ES-I3 (cell line): ENCODE data around the gene AMY2A.
"Not testable (repeated sequence)": the region's sequence is repeated elsewhere in the genome, so short reads cannot be mapped to it uniquely, and the experiment has no call there.

Source experiments
- H3K36me3 ChIP-seq: 2 replicates; pipeline ENCODE4 v1.6.1; 2013; ENCODE audit warnings: mild to moderate bottlenecking, low read length, control low read depth, moderate library complexity; ENCODE audit not compliant: insufficient read depth
- H3K4me1 ChIP-seq: 2 replicates; pipeline ENCODE4 v1.6.1; 2013; ENCODE audit warnings: mild to moderate bottlenecking, control low read depth, low read length; ENCODE audit not compliant: insufficient read depth
- H3K9ac ChIP-seq: 2 replicates; pipeline ENCODE4 v1.6.1; 2013; ENCODE audit warnings: low read depth, mild to moderate bottlenecking, low read length, moderate library complexity
- H3K9me3 ChIP-seq: 2 replicates; pipeline ENCODE4 v1.6.1; 2013; ENCODE audit warnings: mild to moderate bottlenecking, low read length, moderate library complexity; ENCODE audit not compliant: control insufficient read depth, insufficient read depth

AMY2A gene

DNA sequence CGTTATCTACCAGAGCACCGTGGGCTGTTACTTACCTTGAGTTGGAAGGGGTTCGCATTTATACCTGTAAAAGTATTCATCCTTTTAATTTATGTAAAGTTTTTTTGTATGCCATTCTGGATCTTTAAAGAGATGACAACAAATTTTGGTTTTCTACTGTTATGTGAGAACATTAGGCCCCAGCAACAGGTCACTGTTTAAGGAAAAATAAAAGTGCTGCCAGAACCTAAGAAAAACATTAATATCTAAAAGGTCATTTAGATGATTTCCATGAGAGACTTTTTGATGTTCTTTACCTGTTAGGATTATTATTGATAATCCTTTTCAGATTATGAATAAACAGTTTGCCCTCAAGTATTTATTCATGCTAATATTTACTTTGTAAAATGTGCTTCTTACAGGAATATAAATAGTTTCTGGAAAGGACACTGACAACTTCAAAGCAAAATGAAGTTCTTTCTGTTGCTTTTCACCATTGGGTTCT is at the start of gene AMY2A:
Gene AMY2A, plus strand, starts transcription at position 434 of the 484 bp plus-strand sequence. Its CDS starts 14 bp downstream, at position 448.
- H3K36me3 ChIP-seq, H3K4me1 ChIP-seq: not testable (repeated sequence)

DNA sequence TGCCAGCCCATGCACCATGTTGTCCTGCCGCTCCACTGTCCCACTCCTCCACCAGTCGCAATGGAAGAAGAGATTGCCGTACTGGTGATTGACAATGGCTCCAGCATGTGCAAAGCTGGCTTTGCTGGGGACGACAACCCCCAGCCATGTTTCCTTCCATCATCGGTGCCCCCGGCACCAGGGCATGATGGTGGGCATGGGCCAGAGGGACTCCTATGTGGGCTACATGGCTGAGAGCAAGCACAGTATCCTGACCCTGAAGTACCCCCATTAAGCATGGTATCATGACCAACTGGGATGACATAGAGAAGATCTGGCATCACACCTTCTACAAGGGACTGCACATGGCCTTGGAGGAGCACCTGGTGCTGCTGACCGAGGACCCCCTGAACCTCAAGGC is 47.7 kb upstream of the AMY2A start:
- no peak overlapping the region for H3K9ac ChIP-seq
- no peaks in the 10 kb centered on the region for H3K36me3 ChIP-seq
- no peaks in the 10 kb centered on the region for H3K4me1 ChIP-seq
- H3K9me3 ChIP-seq, result no peaks in the 10 kb centered on the region

More for the DNA sequence above, at the start of gene AMY2A:
- H3K9ac ChIP-seq, H3K9me3 ChIP-seq: not testable (repeated sequence)

DNA sequence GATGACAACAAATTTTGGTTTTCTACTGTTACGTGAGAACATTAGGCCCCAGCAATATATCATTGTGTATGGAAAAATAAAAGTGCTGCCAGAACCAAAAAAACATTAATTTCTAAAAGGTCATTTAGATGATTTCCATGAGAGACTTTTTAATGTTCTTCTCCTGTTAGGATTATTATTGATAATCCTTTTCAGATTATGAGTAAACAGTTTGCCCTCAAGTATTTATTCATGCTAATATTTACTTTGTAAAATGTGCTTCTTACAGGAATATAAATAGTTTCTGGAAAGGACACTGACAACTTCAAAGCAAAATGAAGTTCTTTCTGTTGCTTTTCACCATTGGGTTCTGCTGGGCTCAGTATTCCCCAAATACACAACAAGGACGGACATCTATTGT is 45.9 kb upstream of the AMY2A start, which contains the start of gene AMY2B:
Gene AMY2B, plus strand, starts transcription at position 301 of the 400 bp plus-strand sequence. Its CDS starts 14 bp downstream, at position 315.
- H3K9ac ChIP-seq, H3K36me3 ChIP-seq, H3K4me1 ChIP-seq, H3K9me3 ChIP-seq: not testable (repeated sequence)

DNA sequence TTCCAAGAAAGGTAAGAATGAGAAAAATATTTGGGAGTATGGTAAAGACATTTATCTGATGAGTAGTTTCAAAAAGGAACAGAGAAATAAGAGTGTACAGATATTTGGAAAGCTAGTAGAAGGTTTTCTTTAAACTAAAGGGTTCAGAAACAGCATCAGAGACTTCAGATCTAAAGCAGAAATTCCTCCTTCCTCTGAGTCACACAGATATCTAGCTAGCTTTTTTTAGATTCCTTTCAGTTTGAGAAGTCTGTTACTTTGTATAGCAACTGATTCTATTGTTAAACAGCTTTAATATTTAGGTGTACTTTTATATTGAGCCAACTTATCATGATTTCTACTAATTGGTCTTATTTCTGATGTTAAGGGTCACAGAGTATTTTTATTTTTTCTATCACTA is 41.2 kb upstream of the AMY2A start:
- H3K9ac ChIP-seq, result no peak overlapping the region
- H3K4me1 ChIP-seq, result no peaks in the 10 kb centered on the region
- H3K36me3 ChIP-seq, result no peaks in the 10 kb centered on the region
- H3K9me3 ChIP-seq, result no peaks in the 10 kb centered on the region

DNA sequence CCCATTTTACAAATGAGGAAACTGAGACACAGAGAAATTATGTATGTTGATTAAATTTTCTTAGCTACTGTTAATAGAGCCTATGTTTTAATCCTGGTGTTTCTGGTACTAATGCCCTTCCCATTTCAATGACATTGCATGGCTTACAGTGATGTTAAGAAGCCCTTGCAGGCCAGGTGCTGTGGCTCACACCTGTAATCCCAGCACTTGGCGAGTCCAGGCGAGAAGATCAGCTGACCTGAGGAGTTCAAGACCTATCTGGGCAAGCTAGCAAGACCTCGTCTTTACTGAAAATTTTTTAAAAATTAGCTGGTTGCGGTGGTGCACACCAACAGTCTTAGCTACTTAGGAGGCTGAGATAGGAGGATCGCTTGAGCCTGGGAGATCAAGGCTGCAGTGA is 40.4 kb upstream of the AMY2A start:
- not testable (repeated sequence) for H3K9me3 ChIP-seq, H3K9ac ChIP-seq, H3K4me1 ChIP-seq, H3K36me3 ChIP-seq

DNA sequence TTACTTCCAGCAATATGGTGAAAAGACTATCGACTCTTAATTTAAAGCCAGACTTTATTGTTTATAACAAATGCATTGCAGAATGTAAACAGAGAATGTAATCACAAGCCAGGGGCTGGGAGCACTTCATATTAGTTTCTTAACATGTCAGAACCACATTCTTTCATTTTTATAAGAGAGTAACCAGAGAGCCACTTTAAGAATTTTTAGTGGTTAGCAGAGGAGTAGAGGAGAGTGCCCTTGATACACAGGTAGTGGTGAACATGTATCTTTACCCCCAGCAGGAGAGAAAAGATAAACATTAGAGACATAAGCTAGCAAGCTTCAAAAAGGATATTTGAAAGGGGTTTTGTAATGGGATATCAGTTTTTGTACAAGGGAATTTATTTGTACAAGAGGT is 34.8 kb upstream of the AMY2A start:
- Histone ChIP-seq H3K4me1 (no peaks in the 10 kb centered on the region), H3K36me3 (no peaks in the 10 kb centered on the region), H3K9ac (no peak overlapping the region), H3K9me3 (no peaks in the 10 kb centered on the region; the same call in 1 of the 2 replicates)

DNA sequence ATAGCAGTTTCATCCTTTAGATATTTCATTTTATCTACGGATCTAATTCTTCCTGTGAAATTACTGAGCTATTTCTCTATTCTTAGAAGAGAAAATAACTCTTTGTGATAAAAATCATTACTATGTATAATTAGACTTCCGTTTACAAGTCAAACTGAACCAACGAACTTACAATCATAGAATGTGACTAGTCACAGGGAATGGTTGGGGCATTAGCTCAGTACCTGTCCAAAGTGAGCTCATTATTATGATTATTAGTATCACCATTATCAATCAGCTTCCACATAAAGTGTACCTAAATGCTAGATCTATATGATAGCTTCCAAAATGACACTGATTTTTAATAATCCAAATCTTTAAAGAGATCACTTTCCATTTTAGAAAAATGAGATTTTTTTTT is 33.3 kb upstream of the AMY2A start:
- Histone ChIP-seq H3K9ac (no peak overlapping the region), H3K36me3 (no peaks in the 10 kb centered on the region), H3K9me3 (peaks cover 9% of the 10 kb centered on the region; the same call in 1 of the 2 replicates), H3K4me1 (no peaks in the 10 kb centered on the region)

DNA sequence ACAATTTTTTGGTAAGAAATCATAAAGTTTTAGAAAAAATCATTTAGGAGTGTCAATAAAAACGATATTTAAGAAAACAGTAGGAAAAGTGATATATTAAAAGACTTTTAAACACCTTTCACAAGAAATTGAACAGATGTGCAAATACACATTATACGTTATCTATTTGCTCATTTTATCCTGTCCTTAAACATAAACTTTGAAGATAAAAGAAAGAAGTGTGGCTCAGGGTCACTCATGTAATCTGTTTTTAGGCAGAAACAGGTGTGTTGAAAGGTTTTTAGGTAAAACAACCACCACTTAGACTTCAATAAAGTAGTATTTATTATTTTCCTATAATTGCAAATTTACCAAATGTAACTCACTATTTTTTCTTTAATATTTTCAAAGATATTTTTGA is 32.7 kb upstream of the AMY2A start:
- H3K9ac ChIP-seq, result no peak overlapping the region
- peaks cover 9% of the 10 kb centered on the region; the same call in 1 of the 2 replicates for H3K9me3 ChIP-seq
- no peaks in the 10 kb centered on the region for H3K36me3 ChIP-seq
- H3K4me1 ChIP-seq, result no peaks in the 10 kb centered on the region

DNA sequence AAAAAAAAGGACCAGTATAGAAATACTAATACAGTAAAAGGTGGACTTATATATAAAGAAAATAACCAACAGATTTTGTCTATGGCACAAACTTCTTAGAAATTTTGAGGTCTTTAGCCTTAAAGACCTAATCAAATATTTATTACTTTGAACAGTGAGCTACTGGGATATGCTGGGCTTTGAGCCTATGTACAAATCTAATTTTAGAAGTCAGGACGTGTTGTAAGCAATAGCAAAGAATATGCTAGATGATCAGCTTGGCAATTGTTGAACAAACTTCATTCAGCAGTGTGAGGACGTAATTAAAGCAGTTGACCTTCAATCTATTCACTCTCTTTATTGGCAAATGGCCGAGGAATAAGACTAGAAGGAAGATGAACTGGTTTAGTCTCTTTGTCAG is 14.5 kb upstream of the AMY2A start:
- H3K4me1 ChIP-seq, H3K36me3 ChIP-seq, H3K9me3 ChIP-seq, H3K9ac ChIP-seq: not testable (repeated sequence)

DNA sequence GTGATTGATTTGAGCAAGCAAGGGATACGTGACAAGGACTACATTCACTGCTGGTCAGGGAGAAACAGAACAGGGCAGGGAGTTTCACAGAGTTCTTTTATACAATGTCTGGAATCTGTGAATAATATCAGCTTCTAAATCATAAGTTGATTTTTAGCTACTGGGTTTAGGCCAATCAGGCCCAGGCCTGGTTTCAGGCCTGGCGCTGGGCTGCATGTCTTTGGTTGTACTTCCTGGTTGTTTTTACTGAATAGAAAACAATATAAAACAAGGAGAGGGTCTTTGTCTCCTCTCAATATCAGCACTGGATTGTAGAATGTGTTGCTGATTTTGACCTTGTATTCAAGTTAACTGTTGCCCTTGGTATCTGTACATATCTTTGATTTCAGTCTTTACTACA is 865 bp upstream of the AMY2A start:
- Histone ChIP-seq H3K9me3 (no peaks in the 10 kb centered on the region), H3K36me3 (no peaks in the 10 kb centered on the region), H3K9ac (no peak overlapping the region), H3K4me1 (no peaks in the 10 kb centered on the region)

DNA sequence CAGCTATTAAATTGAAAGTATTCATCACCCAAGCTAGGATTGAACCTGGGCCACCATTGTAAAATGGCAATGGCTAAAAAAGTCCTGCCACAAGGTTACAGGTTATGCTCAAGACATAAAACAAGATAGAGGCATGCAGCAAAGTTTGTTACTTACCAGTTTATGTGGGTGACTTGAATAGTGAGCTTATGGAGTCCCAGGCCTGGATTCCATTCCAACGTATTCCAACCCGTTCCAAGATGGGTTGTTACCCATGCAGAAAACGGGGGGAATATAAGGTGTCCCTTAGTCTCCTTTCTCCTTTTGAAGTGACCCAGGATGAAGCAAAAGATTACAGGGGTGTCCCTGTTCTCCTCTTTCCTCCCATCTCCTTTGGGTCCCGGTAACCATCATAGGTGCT is 10.2 kb downstream of the AMY2A start:
- H3K9ac ChIP-seq, H3K9me3 ChIP-seq, H3K36me3 ChIP-seq, H3K4me1 ChIP-seq: not testable (repeated sequence)

DNA sequence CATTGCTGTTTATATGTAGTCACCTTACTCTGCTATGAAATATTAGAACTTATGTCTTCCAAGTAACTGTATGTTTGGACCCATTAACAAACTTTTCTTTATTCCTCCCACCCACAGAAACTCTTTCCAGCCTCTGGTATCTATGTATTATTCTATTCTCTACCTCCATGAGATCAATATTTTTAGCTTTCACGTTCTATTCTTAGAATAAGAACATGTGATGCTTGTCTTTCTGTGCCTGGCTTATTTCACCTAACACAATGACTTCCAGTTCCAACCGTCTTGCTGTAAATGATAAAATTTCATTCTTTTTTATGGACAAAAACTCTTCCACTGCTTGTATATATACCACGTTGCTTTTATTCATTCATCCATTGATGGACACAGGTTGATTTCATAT is 24.0 kb downstream of the AMY2A start:
- H3K36me3 ChIP-seq, H3K9me3 ChIP-seq, H3K4me1 ChIP-seq, H3K9ac ChIP-seq: not testable (repeated sequence)

DNA sequence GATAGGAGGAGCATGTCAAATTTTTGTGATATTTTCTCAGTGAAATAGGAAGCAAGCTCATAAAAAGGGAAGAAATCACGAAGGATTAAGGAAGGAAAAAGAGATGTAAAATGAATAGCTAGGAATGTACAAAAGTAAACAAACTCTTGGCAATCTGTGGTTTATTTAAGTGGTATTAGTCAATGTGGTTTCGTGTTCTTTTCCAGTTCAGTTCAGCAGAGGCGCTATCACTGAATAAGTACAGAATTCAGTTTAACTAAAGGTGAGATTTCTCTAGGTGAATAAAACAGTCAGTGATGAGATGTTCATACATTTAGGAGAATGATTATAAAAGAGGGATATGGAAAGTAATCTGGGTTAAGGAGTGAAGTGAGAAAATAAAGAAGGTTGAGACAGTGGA is 26.7 kb downstream of the AMY2A start:
- not testable (repeated sequence) for H3K9ac ChIP-seq, H3K4me1 ChIP-seq, H3K36me3 ChIP-seq, H3K9me3 ChIP-seq

DNA sequence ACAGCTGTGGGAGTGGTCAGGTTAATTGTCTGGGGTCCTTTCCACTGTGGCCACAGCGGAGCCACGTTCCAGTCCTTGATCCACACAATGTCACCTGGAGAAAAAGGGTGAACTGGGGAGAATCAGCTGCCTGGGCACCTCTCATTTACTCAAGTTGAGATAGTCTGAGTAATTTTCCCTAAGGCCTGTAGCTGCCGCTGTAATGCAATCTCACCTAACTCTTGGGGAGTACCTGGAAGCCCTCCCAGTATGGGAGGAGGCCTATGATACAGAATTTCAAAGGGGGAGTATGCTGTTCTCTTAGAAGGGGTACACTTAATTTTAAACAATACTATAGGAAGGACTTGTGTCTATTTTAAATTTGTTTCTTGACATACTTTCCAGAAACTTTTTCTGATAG is 33.1 kb downstream of the AMY2A start:
- not testable (repeated sequence) for H3K9ac ChIP-seq, H3K36me3 ChIP-seq, H3K9me3 ChIP-seq, H3K4me1 ChIP-seq

DNA sequence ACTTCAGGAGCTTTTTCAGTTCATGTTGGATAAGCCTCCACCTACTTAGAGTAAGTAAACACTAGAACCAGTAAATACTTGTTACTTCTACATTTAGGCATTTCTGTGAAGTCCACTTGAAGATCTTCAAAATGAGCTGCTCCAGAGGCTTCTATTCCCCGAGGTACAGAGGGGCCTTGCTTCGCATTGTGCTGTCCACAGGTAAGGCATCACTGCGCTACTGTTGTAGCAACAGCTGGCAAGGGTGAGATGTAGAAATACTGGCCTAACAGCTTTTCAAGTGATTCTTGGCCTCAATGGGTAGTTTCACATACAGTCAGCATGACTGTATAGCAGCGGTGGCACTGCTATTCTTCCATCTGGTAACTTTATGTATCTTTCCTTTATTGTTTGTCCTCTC is 33.7 kb downstream of the AMY2A start:
- H3K4me1 ChIP-seq, H3K36me3 ChIP-seq, H3K9me3 ChIP-seq, H3K9ac ChIP-seq: not testable (repeated sequence)

DNA sequence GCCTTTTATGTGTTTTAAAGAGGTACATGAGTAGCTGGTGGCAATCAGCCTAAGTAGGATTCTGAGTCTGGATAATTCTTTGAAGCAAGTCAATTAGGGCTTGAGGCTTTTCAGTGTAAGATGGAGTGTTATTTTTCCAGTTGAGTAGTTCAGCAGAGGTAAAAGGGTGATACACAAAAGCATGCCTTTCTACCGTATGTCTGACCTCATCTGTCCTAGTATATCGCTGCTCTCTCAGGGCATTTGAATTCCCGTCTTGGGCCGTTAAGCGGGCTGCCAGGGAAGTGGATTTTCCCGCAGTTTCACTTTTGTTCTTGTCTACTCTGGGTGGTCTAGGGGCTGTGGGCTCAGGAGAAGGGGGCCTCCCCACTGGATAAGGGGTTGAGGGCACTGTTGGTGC is 36.9 kb downstream of the AMY2A start:
- not testable (repeated sequence) for H3K4me1 ChIP-seq, H3K9ac ChIP-seq, H3K9me3 ChIP-seq, H3K36me3 ChIP-seq
